Choroid plexus epithelial cell (primary cell): Measurements from ENCODE around the gene NTPCR.
A peak's percentile ranks its signal among the peaks of the same experiment; 100 is the strongest.

ENCODE experiments used
- DNase-seq: peaks from one replicate; pipeline ENCODE4 v3.0.0-alpha.2; 2010; ENCODE audit warnings: low read depth
- H3K4me3 ChIP-seq: 2 replicates; pipeline ENCODE4 v1.5.1; 2011; ENCODE audit warnings: low read depth, mild to moderate bottlenecking, control low read depth, low read length, moderate library complexity
- TF ChIP-seq, protein P1 (sequence below): conservative IDR thresholded peaks from 2 replicates; pipeline ENCODE4 v1.5.1; 2011; ENCODE audit warnings: low read depth, mild to moderate bottlenecking, control low read depth, inconsistent platforms, low read length, moderate library complexity

NTPCR gene

DNA sequence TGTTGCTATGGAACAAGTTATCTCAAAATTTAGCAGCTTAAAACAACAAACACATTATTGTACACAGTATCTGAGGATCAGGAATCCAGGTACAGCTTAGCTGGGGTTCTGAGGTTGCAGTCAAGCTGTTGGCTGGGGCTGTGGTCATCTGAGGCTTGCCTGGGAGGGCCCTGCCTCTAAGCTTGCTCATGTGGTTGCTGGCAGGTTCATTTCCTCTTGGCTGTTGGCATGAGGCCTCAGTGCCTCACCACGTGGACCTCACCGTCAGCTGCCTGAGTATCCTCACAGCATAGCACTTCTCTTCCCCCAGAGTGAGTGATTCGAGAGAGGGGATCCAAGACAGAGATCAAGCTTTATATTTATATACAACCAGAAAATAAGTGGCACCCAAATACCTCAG lies 18.6 kb downstream of the NTPCR start:
- DNase-seq = peak; percentile 77
- TF ChIP-seq, protein P1, sequence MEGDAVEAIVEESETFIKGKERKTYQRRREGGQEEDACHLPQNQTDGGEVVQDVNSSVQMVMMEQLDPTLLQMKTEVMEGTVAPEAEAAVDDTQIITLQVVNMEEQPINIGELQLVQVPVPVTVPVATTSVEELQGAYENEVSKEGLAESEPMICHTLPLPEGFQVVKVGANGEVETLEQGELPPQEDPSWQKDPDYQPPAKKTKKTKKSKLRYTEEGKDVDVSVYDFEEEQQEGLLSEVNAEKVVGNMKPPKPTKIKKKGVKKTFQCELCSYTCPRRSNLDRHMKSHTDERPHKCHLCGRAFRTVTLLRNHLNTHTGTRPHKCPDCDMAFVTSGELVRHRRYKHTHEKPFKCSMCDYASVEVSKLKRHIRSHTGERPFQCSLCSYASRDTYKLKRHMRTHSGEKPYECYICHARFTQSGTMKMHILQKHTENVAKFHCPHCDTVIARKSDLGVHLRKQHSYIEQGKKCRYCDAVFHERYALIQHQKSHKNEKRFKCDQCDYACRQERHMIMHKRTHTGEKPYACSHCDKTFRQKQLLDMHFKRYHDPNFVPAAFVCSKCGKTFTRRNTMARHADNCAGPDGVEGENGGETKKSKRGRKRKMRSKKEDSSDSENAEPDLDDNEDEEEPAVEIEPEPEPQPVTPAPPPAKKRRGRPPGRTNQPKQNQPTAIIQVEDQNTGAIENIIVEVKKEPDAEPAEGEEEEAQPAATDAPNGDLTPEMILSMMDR = no peak
- H3K4me3 ChIP-seq = no peak overlapping the region

DNA sequence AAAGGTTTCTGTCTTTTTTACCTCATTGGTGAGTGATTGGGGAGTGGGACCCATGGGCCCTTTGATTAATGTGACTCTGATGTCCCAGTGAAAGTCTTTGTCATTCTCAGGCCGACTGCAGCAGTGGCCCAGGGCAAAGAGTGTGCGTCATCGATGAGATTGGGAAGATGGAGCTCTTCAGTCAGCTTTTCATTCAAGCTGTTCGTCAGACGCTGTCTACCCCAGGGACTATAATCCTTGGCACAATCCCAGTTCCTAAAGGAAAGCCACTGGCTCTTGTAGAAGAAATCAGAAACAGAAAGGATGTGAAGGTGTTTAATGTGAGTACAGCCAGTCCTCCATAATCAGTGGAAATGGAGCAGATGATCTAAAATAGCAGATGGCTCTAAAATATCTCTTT lies 19.4 kb downstream of the NTPCR start:
- DNase-seq = no peak
- no peak overlapping the region for H3K4me3 ChIP-seq
- TF ChIP-seq, protein P1 = no peak

DNA sequence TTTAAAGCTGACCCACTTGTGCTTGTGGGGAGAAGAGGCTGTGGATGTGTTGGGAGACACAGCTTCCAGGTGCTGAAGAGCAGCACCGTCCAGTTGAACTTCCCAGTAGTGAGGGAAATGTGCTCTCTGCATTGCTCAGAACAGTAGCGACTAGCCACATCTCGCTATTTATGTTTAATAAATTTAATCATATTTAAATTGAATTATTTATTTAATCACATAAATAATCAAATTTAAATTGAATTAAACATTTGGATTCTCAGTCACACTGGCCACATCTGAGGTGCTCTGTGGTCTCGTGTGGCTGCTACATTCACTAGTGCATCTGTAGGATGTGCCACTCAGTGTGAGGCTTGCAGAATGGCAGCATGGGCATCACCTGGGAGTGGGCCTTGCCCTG lies 20.1 kb downstream of the NTPCR start:
- no peak overlapping the region for H3K4me3 ChIP-seq
- no peak for DNase-seq
- TF ChIP-seq, protein P1 = no peak

DNA sequence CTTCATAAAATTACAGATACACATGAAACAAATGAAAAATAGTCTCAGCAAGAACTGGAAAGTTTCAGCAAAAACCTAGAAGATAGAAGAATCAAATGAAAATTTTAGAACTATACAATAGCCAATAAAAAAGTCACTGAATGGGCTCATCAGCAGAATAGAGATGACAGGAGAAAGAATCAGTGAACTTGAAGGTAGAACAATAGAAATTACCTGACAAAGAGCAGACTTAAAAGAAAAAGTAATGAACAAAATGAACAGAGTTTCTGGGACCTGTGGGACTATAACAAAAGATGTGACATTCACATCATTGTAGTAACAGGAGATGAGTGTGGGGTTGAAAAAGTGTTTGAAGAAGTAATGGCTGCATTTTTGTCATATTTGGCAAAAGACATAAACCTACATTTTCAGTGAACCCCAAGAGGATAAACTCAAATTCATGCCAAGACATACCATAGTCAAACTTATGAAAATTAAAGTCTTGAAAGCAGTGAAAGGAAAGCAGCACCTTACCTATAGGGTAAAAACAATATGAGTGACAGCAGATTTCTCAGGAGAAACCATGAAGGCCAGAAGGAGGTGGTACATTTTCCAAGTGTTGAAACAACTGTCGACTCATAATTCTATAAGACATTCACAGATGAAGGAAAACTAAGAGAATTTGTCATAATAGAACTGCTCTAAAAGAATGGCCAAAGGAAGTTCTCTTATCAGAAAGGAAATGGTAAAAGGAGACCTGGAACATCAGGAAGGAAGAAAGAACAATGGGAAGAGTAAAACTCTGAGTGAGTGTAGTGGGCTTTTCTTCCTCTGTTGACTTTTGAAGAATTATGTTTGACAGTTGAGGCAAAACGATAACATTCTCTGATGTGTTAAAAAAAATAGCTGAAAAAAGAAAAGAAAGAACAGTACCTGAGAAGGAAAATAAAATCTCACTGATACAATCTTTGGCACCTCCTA lies 23.5 kb downstream of the NTPCR start:
- H3K4me3 ChIP-seq = no peak overlapping the region
- TF ChIP-seq, protein P1 = no peak
- DNase-seq = no peak

DNA sequence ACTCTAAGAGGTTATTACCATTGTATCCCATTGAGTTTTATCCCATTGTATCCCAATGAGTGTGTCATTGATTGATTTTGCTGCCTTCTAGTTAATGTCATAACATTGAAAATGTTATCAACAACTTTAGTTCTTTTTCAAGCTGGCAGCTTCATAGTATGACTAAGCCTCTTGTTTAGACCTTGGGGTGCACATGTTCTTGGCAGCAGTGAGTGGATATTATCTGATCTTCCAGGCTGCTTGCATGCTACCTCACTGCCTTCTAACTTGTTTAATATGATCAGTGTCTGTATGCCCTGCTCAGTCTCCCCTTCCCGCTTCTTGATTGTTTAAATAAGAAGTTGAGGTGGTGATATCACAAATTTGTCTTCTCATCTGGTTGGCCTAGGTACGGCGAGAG lies 24.6 kb downstream of the NTPCR start:
- no peak overlapping the region for H3K4me3 ChIP-seq
- DNase-seq = peak; percentile 79
- TF ChIP-seq, protein P1 = no peak

DNA sequence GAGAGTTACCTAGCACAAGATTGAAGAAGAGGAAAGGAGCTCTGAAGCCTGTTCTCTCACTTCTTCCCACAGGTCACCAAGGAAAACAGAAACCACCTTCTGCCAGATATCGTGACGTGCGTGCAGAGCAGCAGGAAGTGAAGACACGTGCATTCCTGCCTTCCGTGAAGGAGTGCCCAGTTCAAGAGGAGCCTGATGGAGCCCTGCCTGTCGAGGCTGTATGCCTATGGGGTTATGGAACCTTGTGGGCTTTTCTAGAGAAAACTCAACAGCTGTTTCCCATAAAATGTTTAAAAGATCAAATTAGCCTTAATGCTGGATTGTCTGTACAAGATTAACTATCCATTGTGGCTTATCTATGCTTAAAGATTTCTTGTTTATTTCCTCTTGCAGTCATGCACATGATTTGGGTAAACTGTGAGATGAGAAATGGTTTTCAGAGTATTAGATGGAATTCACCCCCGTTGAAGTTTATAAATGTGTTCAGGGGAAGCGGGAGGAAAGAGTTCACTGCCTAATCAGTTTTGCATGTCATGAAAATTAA lies 27.8 kb downstream of the NTPCR start:
- TF ChIP-seq, protein P1 = no peak
- H3K4me3 ChIP-seq = no peak overlapping the region
- peak; percentile 64 for DNase-seq
